HepG2 (cell line): ENCODE results near the gene PTPN18. TPM values are rescaled to one million over a fixed set of nuclear protein-coding genes. Genes with fewer than 3 reads are reported as not detected.

ENCODE experiments used
- DNMT1 ChIP-seq: sonication (generic); formaldehyde crosslinking; IDR thresholded peaks from 2 replicates; pipeline ENCODE4 v1.5.1; 2020; ENCODE audit warnings: mild to moderate bottlenecking, missing genetic modification reagents
- KDM5B ChIP-seq: sonication (generic); formaldehyde crosslinking; IDR thresholded peaks from 2 replicates; pipeline ENCODE4 v1.4.0; 2020; ENCODE audit warnings: missing genetic modification reagents, mild to moderate bottlenecking, borderline replicate concordance
- NR1H2 ChIP-seq: sonication (generic); formaldehyde crosslinking; IDR thresholded peaks from 2 replicates; pipeline ENCODE4 v1.8.1; 2022; ENCODE audit warnings: low read depth, missing genetic modification reagents, borderline replicate concordance
- PAXIP1 ChIP-seq: sonication (generic); formaldehyde crosslinking; conservative IDR thresholded peaks from 2 replicates; pipeline ENCODE4 v1.4.0; 2020; ENCODE audit warnings: mild to moderate bottlenecking, missing genetic modification reagents, moderate library complexity
- POGK ChIP-seq: sonication (generic); formaldehyde crosslinking; conservative IDR thresholded peaks from 2 replicates; pipeline ENCODE4 v1.8.0; 2022; ENCODE audit warnings: mild to moderate bottlenecking, moderate library complexity, missing genetic modification reagents
- RARG ChIP-seq: sonication (generic); formaldehyde crosslinking; IDR thresholded peaks from 2 replicates; pipeline ENCODE4 v1.4.0; 2020; ENCODE audit warnings: low read depth, mild to moderate bottlenecking, missing genetic modification reagents
- TBL1XR1 ChIP-seq: fragments of 150-350 bp; IDR thresholded peaks from 2 replicates; pipeline ENCODE4 v1.6.1; 2014; ENCODE audit warnings: borderline replicate concordance, low read length; ENCODE audit not compliant: partially characterized antibody
- THAP7 ChIP-seq: sonication (generic); formaldehyde crosslinking; IDR thresholded peaks from 2 replicates; pipeline ENCODE4 v1.8.1; 2023; ENCODE audit warnings: mild to moderate bottlenecking, missing genetic modification reagents
- ZMYM4 ChIP-seq: sonication (generic); formaldehyde crosslinking; IDR thresholded peaks from 2 replicates; pipeline ENCODE4 v1.8.1; 2023; ENCODE audit warnings: mild to moderate bottlenecking, missing genetic modification reagents
- ZNF230 ChIP-seq: sonication (generic); formaldehyde crosslinking; IDR thresholded peaks from 2 replicates; pipeline ENCODE4 v1.4.0; 2020; ENCODE audit warnings: mild to moderate bottlenecking, missing genetic modification reagents
- ZNF446 ChIP-seq: sonication (generic); formaldehyde crosslinking; IDR thresholded peaks from 2 replicates; pipeline ENCODE4 v1.5.0; 2020; ENCODE audit warnings: mild to moderate bottlenecking, missing genetic modification reagents
- polyA plus RNA-seq, 8 experiments: library from polyadenylated mRNA; depleted of rRNA in 3 of 8; stranded (reverse) in 7 of 8; unstranded in 1 of 8; fragments of >200 nt; fragmentation: Illumina TruSeq in 4 of 8; extraction: Trizol in 4 of 8; gene quantifications; 2 replicates each; pipeline versions ENCODE4 v1.2.1 to v1.2.3, GENCODE V29; 2011 to 2016; ENCODE audit warnings: low read depth in 4 of 8, missing spikeins in 1 of 8, mixed read lengths in 1 of 8; ENCODE audit not compliant: insufficient read depth in 1 of 8
- total RNA-seq, 5 experiments: library from RNA; depleted of rRNA; stranded (reverse); fragments of >200 nt; fragmentation: Illumina TruSeq; extraction: Trizol; gene quantifications; 2 replicates each; pipeline ENCODE4 v1.2.3, GENCODE V29; 2016; ENCODE audit warnings: low read depth in 1 of 5
- TF ChIP-seq, protein P1 (sequence below): IDR thresholded peaks from 2 replicates; pipeline ENCODE4 v1.4.0; 2020; ENCODE audit warnings: mild to moderate bottlenecking, missing genetic modification reagents
- TF ChIP-seq, protein P2 (sequence below): IDR thresholded peaks from 2 replicates; pipeline ENCODE4 v1.6.1; 2016; ENCODE audit warnings: low read depth, borderline replicate concordance
- TF ChIP-seq, protein P3 (sequence below): sonication (generic); formaldehyde crosslinking; IDR thresholded peaks from 2 replicates; pipeline ENCODE4 v1.4.0; 2020; ENCODE audit warnings: mild to moderate bottlenecking, missing genetic modification reagents

The PTPN18 gene
- total and polyA plus RNA-seq, 2 of the 13 experiments (the other 11 are each of a cell fraction or from before 2014, with no cell fraction given) = 14.8 to 39.6 TPM

GRCh38 chr2:130355578-130356431 is at the start of gene PTPN18 (continued):
- TF ChIP-seq, protein P1, sequence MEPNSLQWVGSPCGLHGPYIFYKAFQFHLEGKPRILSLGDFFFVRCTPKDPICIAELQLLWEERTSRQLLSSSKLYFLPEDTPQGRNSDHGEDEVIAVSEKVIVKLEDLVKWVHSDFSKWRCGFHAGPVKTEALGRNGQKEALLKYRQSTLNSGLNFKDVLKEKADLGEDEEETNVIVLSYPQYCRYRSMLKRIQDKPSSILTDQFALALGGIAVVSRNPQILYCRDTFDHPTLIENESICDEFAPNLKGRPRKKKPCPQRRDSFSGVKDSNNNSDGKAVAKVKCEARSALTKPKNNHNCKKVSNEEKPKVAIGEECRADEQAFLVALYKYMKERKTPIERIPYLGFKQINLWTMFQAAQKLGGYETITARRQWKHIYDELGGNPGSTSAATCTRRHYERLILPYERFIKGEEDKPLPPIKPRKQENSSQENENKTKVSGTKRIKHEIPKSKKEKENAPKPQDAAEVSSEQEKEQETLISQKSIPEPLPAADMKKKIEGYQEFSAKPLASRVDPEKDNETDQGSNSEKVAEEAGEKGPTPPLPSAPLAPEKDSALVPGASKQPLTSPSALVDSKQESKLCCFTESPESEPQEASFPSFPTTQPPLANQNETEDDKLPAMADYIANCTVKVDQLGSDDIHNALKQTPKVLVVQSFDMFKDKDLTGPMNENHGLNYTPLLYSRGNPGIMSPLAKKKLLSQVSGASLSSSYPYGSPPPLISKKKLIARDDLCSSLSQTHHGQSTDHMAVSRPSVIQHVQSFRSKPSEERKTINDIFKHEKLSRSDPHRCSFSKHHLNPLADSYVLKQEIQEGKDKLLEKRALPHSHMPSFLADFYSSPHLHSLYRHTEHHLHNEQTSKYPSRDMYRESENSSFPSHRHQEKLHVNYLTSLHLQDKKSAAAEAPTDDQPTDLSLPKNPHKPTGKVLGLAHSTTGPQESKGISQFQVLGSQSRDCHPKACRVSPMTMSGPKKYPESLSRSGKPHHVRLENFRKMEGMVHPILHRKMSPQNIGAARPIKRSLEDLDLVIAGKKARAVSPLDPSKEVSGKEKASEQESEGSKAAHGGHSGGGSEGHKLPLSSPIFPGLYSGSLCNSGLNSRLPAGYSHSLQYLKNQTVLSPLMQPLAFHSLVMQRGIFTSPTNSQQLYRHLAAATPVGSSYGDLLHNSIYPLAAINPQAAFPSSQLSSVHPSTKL (CRISPR knock-in tag) = peak; percentile 27; the same call in 1 of the 2 replicates
- TF ChIP-seq KDM5B (CRISPR knock-in tag) (peak; percentile 43; the same call in 1 of the 2 replicates), PAXIP1 (CRISPR knock-in tag) (no peak; the same call in 1 of the 2 replicates), THAP7 (CRISPR knock-in tag) (no peak; the same call in 1 of the 2 replicates), ZNF230 (CRISPR knock-in tag) (no peak; the same call in 1 of the 2 replicates), POGK (CRISPR knock-in tag) (no peak), ZNF446 (CRISPR knock-in tag) (peak; percentile 77), DNMT1 (CRISPR knock-in tag) (0 out of 2 replicates have a peak, but pooled peaks have one; percentile 48), ZMYM4 (CRISPR knock-in tag) (peak; percentile 53), NR1H2 (CRISPR knock-in tag) (no peak), RARG (CRISPR knock-in tag) (no peak), TBL1XR1 (no peak)
- TF ChIP-seq, protein P2, sequence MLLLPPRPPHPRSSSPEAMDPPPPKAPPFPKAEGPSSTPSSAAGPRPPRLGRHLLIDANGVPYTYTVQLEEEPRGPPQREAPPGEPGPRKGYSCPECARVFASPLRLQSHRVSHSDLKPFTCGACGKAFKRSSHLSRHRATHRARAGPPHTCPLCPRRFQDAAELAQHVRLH = no peak
- TF ChIP-seq, protein P3, sequence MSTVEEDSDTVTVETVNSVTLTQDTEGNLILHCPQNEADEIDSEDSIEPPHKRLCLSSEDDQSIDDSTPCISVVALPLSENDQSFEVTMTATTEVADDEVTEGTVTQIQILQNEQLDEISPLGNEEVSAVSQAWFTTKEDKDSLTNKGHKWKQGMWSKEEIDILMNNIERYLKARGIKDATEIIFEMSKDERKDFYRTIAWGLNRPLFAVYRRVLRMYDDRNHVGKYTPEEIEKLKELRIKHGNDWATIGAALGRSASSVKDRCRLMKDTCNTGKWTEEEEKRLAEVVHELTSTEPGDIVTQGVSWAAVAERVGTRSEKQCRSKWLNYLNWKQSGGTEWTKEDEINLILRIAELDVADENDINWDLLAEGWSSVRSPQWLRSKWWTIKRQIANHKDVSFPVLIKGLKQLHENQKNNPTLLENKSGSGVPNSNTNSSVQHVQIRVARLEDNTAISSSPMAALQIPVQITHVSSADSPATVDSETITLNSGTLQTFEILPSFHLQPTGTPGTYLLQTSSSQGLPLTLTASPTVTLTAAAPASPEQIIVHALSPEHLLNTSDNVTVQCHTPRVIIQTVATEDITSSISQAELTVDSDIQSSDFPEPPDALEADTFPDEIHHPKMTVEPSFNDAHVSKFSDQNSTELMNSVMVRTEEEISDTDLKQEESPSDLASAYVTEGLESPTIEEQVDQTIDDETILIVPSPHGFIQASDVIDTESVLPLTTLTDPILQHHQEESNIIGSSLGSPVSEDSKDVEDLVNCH (CRISPR knock-in tag) = no peak
